NCI-H748 treated with DMSO at 0.1 percent for 48 hours (cell line): Measurements from ENCODE around the gene LRTM2.

ENCODE experiments used
- DNase-seq: peaks from one replicate; lab custom pipeline; 2025; lab: John Stamatoyannopoulos, UW

The LRTM2 gene

DNA sequence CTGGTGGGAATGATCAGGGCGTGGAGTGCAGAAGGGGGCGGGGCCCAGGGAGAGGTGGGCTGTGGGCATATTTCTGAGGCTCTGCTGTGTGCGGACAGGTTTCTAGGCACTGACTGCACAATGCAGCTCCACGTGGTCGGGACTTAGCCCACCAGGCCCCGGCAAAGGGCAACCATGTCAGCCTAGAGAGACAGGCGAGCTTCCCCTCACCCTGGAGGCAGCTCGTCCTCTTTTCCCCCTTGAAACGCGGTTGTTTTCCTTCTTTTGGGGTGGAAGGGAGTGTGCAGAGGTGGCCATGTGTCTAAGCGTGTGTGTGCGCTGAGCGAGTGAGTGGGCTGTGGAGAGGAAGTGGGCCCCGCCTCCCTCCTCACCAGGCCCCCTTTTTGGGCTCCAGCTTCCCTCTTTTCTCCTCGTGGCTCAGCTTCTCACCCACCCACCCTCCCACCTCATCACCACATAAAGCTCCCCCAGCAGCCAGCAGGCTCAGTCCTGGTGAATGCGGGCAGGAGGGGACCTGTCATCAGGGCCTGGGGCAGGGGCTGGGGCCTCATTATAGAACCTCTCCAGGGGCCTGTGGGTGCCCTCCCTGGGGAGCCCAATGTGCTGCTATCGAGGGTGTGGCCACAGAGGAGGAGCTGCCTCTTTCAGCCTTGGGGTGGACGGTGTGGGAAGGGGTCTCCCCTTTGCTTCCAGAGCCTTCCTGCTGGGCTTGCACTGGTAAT is 22.0 kb downstream of the LRTM2 start:
- no peak for DNase-seq

DNA sequence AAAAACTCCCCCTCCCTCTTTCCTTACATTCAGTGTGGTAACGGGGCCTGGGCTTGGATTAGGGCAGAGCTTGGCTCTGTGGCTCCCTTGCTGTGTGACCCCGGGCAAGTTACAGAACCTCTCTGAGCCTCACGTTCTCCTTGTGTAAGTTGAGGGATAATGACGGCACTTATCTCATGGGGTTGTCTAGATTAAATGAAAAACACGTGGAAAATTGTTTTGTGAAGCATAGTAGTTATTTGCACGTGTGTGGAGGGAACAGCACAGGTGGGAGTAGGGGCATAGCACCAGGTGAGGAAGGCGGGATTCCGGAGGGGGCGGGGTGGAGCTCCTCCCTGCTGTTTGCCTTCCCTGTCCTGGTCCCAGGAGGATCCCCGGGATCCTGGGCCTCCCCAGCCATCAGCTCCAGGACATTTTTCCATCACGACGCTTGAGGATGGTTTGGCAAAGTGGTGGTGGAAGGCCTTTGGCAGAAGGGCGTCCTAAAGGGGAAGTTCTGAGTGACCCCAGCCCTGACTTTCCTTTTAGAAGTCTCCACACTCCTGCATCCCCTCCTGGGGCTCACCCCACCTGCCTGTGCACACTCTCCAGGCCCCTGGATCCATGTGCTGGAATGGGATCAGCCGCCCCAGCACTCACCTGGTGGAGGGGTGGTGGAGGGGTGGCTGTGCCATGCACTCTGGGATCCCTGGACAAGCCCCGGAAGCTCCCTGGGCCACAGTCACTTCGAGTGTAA is 22.7 kb downstream of the LRTM2 start:
- no peak for DNase-seq

DNA sequence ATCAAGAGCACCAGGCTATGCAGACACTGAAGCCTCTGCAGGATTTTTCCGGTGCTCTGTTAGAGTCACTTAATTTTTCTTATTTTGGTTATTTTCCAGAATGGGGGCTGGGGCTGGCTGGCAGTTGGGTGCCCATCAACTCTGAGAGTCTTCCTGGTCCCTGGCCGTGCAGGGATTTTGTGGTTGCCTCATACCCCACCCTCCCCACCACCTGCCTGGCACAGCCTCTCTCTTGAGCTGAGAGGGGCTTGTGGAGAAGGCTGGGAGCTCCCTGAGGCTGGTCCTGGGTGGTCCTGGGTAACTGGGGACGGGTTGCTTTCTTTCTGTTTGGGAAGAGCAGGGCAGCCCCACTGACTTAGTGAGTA is 23.3 kb downstream of the LRTM2 start:
- DNase-seq = no peak

DNA sequence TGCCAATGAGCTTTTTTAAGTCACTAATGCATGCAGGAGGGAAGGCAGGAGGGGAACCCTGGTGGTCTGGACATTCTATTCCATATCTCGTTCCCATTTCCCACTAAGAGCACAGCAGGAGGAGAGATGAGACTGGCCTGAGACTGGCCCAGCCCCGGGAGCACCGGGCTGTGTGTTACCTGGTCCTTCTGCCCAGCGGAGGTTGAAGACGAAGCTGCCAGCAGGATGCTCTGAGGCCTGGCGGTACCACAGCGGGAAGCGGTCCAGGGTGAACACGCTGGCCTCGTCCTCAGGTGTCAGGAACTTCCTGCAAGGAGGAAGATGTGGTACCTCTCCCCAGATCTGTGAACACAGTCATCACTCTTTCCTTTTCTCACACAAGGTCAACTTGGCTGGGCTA is 23.9 kb downstream of the LRTM2 start:
- DNase-seq = no peak

DNA sequence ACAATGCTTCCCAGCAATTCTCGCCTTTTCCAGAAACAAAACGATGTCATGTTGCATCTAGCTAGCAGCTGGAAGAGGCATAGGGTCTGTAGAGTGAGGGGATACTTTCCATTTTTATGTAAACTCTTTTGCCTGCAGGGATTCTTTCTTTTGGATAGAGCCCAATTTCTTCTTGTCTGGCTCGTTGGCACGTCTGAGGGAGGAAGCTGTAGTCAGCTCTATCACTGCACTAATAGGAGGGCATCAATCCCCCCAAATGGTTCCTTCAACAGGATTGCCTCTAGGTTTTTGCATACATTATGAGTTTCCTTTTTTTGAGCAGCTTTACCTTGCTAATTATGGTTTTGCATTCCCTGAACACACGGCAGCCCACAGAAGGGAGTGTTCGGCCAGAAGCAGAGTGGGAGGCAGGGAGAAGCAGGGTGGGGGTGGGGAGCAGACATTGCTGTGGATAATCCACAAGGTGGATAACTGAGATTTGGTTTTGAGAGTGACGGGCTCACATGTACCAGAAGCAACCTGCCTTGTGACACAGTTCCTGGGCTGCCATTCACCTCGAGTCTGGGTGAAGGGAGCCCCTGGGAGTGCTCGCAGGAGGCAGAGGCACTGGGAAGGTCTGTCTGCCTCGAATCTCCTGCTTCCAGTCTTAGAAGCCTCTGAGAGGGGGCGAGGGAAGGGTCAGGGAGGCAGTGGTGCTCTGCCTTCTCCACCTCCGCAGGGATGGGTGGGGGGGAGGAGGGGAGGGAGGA is 24.5 kb downstream of the LRTM2 start:
- DNase-seq = no peak

DNA sequence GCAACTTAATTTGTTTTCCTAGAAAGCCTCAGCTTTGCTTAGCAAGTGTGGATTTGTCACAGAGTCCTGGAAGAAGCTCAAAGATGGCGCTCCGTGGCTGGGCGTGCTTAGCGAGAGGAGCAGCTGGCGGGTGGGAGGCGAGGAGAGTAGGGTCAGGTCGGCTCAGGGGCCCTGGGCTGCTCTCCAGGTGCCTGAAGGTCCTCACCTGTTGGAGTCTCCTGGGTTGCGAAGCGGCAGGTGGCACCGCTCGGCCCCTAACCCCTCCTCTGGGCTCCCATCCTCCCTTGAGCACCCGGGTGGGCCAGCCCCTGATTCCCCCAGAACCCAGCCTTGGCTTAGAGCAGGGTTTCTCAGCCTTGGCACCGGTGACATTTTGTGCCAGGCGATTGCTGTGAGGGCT is 25.1 kb downstream of the LRTM2 start:
- no peak for DNase-seq

DNA sequence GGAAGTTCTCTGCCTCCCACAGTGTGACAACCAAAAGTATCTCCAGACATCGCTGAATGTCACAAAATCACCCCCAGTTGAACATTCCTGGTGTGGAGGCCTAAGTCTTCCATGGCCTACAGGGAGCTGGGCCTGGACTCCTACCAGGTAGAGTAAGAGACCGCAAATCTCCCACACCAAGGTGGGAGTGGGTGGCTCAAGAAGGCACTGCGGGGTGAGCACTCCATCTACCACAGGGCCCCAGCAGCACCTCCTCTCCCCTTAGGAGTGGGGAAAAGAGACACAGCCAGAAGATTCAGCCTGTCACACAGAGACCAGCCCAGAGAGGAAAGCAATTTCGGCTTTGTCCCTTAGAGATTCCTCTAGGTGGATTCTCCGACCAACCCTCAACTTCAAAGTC is 25.5 kb downstream of the LRTM2 start:
- no peak for DNase-seq

DNA sequence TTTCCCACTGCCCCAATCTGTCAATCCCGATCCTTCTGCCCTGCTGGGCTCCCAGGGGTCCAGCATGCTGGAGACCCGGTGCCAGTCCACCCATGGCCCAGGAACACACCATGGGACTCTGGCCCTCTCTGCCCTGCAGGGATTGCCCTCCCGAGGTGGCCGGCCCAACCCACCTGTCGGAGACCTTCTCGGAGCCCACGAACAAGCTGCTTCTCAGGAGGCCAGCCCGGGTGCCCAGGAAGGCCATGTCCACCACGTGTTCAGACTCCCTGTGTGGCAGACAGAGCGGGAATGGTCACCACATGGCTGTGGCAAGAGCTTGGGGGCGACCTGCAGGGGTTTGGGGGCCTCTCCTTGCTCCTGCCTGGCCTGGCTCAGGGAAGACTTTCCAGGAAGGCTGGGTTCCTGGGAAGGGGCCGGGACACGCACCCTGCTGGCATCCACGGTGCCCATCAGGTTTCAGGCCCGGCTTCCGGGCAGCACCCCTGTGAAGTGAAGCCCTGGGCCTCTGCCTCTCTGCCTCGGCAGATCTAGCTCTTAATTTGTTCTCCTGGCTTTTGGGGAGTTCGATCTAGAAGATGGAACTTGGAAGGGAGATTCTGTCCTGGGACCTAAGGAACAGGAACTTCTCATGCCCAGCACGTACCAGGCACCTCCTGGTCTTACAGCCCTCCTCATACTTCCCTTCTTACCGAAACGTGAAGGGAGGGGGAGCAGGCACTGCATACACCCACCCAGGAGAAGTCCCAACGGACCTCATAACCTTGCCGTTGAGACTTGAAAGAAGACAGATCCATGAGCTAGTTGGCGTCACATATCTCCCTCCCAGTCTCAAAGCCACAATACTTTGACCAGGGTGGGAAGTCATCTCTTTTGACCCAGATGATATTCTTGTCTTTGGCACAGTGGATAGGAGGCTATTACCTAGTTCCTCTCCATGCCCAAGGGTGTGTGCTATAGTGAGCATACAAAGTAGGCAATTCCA is 26.3 kb downstream of the LRTM2 start:
- DNase-seq = no peak

DNA sequence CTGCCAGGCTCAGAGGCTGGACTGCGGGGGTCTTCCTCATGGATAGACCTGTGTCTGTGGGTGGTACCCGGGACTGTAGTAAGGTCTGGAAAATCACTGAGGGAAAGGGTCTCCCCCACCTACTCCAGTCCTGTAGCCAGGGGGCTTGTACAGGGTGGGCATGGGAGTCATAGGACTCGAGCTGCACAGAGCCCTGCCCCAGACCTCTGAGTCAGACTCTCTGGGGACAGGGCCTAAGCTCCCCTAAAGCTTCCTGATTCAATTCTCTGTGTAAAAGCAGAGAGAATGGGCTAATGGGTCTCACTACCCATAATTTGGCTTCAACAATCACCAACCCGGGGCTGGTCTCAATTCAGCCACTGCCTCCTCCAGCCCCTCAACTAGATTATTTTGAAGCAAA is 27.0 kb downstream of the LRTM2 start:
- no peak for DNase-seq

DNA sequence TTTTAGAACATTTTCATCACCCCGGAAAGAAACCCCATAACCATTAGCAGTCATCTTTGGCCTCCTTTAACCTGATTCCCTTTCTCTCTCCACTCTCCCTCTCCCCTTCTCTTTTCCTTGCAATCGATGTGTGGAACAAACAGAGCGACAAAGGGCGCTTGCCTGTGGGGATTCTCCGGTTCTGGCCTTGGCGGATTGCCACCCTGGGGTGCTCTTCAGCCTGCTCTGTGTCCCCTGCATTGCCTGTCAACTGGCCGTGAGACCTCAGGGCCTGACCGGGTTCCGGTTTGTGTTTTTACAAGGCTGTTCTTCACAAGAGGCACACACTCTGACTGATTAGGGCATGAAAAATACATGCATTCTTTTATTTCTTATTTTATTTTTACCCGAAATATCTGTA is 27.8 kb downstream of the LRTM2 start:
- no peak for DNase-seq

DNA sequence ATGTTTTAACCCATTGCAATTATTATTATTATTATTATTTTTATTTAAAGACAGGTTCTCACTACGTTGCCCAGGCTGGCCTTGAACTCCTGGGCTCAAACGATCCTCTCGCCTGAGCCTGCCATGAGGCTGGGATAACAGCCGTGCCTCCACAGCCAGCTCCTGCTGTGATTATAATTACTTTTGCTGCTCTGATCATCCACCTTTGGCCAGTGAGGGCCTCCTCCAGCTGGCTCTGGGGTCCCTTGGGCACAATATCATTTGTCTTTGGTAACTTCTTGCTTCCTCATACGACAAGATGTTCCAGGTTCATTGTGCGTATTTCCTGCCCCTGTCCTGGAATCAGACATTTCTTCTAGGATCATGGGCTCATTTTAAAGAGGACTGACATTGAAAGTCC is 28.4 kb downstream of the LRTM2 start:
- no peak for DNase-seq

DNA sequence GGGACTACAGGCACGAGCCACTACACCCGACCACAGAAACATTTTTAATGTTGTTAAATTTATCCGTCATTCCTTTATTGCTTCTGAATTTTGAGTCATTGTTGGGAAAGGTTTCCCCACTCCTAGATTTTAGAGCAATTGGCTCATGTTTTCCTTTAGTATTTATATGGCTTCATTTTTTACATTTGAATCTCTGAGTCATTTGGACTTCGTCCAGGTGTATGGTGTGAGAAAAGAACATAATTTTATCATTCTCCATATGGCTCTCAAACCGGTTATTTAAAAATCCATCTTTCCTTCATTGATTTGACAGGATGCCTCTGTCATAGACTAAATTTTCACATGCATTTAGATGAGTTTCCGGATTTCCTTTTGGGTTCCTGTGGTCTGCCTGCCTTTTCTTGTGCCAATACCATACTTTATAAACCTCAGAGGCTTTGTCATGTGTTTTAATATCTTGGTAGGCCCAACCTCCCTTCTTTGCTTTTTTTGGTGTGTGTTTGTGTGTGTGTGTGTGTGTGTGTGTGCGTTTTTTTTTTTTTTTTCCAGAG is 30.9 kb downstream of the LRTM2 start:
- DNase-seq = no peak

DNA sequence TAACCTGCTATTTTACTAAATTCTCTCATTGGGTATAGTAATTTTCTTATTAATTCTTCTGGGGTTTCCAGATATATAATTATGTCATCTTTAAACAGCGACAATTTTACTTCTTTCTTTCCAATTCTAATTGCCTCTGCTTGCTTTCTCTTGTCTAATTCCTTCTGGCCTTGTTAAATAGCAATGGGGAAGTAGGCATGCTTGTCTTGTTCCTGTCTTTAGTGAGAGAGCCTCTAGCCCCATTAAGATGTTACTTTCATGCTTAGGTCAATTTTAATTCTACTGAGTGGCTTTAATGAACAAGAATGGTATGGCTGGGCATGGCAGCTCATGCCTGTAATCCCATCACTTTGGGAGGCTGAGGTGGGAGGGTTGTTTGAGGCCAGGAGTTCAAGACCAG is 31.7 kb downstream of the LRTM2 start:
- no peak for DNase-seq

DNA sequence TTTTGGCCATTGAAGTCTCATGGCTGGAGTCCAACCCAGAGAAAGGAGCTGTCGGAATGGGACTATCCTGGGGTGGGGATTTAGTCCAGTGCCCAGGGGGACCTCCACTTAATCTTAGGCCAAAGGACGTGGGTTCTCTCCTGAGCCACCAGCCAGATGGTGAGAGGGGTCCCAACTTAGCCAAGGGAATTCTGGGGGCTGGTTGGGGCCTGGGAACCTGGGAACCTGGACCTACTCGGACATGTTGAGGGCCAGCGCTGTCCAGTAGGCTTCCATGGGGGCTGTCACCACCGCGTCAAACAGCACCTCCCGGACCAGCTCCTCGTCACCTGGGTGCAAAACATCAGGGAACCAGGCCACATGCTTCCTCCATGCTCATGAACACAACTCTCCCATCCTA is 33.4 kb downstream of the LRTM2 start:
- no peak for DNase-seq

DNA sequence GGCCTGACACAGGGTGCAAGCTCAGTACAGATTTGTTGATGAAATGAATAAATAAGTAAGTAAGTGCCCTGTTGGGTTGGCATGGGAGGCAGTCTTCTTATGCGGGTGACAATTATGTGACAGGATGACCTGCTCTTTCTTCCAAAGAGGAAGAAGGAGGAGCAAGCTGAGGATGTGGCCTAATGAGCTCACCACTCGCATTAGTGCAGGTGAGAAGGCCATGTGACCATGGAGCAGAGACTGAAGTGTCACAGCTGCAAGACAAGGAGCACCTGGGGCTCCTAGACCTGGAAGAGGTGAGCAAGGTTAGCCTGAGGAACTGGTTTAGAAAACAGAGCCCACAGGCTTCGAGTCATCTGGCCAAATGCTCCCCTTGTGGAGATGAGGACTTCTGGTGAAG is 34.9 kb downstream of the LRTM2 start:
- DNase-seq = no peak

DNA sequence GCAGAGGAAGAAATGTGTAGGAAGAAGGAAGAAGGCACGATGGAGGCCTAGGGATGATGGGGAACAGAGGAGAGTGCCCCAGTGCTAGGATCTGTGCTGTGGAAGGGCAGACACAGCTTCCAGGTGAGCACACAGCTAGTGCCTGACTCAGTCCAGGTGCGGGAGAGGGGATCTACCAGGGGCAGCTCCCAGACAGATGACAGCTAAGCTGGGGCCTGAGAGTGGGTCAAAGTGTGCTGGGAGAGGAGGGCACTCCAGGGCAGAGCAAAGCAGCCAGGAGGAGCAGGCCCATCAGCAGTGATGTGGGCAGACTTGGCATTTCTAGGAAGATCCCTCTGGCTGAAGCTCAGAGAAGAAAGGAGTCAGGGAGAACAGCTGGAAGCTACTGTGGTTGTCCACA is 36.7 kb downstream of the LRTM2 start:
- DNase-seq = no peak

DNA sequence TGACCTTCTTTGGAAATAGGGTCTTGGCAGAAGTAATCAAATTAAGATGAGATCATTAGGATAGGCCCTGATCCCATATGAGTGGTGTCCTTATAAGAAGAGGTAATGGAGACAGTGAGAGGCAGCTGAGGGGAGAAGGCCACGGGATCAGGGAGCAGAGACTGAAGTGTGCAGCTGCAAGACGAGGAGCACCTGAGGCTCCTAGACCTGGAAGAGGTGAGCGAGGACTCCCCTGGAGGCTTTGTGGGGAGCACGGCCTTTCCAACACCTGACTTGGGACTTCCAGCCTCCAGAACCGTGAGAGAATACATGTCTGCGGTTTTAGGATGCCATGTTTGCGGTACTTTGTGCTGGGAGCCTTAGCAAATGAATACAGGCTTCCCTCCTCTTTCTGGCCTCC is 37.5 kb downstream of the LRTM2 start:
- DNase-seq = no peak

DNA sequence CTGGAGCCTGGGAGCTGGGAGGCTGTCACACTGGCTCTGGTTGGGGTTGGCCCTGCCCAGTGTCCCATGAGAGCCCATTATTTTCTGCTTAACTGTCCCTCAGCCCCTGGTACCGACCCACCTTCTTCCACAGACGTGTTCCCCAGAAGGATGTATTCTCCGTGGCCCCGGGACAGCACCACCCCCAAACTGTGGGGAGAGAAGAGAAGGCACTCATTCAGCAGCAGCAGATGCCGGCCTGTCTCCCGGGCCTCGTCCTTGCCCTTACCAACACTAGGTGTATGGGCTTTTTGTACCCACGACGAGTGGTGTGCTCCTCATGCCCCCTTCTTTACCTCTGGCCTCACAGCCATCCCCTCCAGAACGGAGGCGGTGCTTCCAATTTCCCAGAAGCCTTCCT is 38.1 kb downstream of the LRTM2 start:
- no peak for DNase-seq

DNA sequence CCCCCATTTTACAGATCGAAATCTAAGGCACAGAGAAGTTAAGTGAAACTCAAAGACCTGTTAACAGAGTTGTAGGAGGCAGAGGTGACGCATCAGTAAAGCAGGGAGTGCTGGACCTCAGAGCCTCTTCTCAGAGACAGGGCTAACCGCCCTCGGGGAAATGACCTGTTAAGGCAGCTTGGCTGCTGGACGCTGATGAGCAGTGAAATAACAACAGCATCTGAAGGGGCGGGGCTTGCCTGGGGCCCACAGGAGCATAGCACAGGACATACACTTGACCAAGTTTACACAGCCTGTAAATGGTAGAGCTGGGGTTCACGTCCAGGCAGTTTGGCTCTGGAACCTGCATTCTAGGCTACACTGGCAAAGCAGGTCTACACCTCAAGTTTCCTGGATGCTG is 39.3 kb downstream of the LRTM2 start:
- DNase-seq = no peak

DNA sequence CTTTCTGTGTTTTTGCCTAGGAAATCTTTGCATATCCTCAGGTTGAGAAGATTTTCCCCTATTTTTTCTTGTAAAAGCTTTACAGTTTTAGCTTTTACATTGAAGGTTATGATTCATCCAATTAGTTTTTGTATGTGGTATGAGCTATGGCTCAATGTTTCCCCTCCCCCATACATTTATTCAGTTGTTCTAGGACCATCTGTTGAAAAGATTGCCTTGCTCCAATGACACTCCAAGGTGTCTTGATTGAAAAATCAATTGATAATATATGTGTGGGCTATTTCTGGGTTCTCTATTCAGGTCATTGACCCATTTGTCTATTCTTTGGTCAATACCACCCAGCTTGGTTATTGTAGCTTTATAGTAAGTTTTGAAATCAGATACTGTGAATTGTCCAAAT is 42.6 kb downstream of the LRTM2 start:
- DNase-seq = no peak

DNA sequence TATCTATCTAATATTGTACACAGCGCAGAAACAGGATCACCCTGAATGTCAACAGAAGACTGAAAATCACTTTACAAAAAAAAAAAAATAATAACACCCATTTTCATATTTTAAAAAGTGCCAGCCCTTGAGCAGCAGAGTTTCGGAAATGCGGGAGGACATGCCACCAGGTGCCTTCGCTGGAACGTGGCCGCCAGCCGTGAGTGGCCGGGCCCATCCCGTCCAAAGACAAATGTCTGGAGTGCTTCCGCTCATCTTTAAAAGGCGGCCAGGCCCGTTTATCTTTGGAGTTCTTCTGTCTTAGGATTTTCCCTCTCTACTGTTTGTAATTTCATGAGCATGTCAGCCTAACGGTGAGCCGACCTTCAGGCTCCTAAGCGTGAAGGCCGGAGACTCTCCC is 43.5 kb downstream of the LRTM2 start:
- DNase-seq = no peak

DNA sequence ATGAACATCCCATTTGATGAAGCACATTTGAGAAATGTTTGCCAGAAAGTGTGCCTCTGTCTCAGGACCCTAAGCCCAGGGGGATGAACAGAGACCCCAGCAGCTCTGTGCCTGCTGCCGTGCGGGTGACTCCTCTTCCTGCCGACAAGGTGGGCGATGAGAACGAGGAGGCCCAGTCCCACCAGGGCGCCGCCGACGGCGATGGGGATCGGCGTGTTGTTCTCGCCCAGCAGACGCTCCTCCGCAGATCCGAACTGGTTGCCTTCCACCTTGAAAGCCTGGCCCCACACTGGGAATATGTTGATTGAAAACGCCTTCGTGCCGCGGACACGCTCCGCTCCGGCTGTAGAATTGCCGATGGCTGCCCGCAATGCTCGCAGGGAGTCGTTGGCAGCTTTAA is 44.1 kb downstream of the LRTM2 start:
- DNase-seq = no peak
